ENCODE results near the gene GSC. TPM values are rescaled to one million over a fixed set of nuclear protein-coding genes. Genes with fewer than 3 reads are reported as not detected.
A peak's percentile ranks its signal among the peaks of the same experiment; 100 is the strongest.

GSC gene
- total RNA-seq, 1 experiment from 2014 or later: not detected

GRCh38 chr14:94775091-94775870 is 5.4 kb upstream of the GSC start:
- Histone ChIP-seq H3K79me1 (ENCODE audit: insufficient read depth, low read depth, low read length, poor library complexity, severe bottlenecking) (no peaks in the 10 kb centered on the region), H3K79me2 (ENCODE audit: insufficient read depth, low read length) (no peaks in the 10 kb centered on the region), H3K4ac (ENCODE audit: low read depth, low read length) (no peak overlapping the region), H4K5ac (ENCODE audit: insufficient read length, low read depth, low read length) (no peak overlapping the region), H3K4me1 (ENCODE audit: insufficient read depth, low read length) (no peaks in the 10 kb centered on the region), H3K23ac (ENCODE audit: insufficient read length, low read depth, low read length) (no peak overlapping the region), H3K56ac (ENCODE audit: insufficient read length, low read depth, low read length) (no peak overlapping the region), H4K8ac (replicated peaks; ENCODE audit: insufficient read length, low read depth, low read length) (no peak overlapping the region), H2BK15ac (ENCODE audit: low read depth, low read length) (no peak overlapping the region), H3K9me3 (ENCODE audit: control insufficient read depth, low read depth, low read length) (no peaks in the 10 kb centered on the region), H3T11ph (ENCODE audit: low read length) (no peak overlapping the region), H3K27ac (ENCODE audit: insufficient read length, low read depth, low read length) (no peak overlapping the region), H2AFZ (ENCODE audit: low read length) (no peak overlapping the region), H2AK5ac (ENCODE audit: insufficient read length, low read length) (no peak overlapping the region), H3K23me2 (ENCODE audit: insufficient read length, low read depth, low read length, poor library complexity, severe bottlenecking) (no peaks in the 10 kb centered on the region), H3K27me3 (ENCODE audit: insufficient read depth, low read length) (peaks cover 61% of the 10 kb centered on the region), H2BK5ac (ENCODE audit: insufficient read length, low read length) (no peak overlapping the region), H3K18ac (ENCODE audit: insufficient read length, low read depth, low read length) (no peak overlapping the region), H2BK120ac (ENCODE audit: low read depth, low read length, poor library complexity, severe bottlenecking) (no peak overlapping the region), H3K14ac (ENCODE audit: insufficient read depth, low read length) (no peak overlapping the region), H2BK12ac (ENCODE audit: insufficient read length, low read depth, low read length) (no peak overlapping the region), H4K20me1 (ENCODE audit: control insufficient read depth, insufficient read depth, insufficient read length) (no peaks in the 10 kb centered on the region), H3K4me2 (ENCODE audit: insufficient read depth, insufficient read length, low read length) (peak overlapping the region; percentile 48), H4K91ac (ENCODE audit: insufficient read length, low read depth, low read length) (no peak overlapping the region), H3K9ac (ENCODE audit: extremely low read depth, insufficient read length, low read length) (no peak overlapping the region), H2BK20ac (ENCODE audit: low read depth, low read length, poor library complexity, severe bottlenecking) (no peak overlapping the region)
- TF ChIP-seq, protein P1, sequence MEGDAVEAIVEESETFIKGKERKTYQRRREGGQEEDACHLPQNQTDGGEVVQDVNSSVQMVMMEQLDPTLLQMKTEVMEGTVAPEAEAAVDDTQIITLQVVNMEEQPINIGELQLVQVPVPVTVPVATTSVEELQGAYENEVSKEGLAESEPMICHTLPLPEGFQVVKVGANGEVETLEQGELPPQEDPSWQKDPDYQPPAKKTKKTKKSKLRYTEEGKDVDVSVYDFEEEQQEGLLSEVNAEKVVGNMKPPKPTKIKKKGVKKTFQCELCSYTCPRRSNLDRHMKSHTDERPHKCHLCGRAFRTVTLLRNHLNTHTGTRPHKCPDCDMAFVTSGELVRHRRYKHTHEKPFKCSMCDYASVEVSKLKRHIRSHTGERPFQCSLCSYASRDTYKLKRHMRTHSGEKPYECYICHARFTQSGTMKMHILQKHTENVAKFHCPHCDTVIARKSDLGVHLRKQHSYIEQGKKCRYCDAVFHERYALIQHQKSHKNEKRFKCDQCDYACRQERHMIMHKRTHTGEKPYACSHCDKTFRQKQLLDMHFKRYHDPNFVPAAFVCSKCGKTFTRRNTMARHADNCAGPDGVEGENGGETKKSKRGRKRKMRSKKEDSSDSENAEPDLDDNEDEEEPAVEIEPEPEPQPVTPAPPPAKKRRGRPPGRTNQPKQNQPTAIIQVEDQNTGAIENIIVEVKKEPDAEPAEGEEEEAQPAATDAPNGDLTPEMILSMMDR (conservative IDR thresholded peaks at IDR 0.05): no peak
- no CpG with 5 or more reads among the region's 20 CpGs for WGBS (ENCODE audit: extremely low coverage, insufficient read length, low lambda C conversion rate)
- H3K4me3 Mint-ChIP-seq: peak overlapping the region; percentile 0 to 66; a peak in 3 of 5 replicates
- peaks cover 45 to 62% of the 10 kb centered on the region in 2 experiments for H3K4me1 Mint-ChIP-seq
- H3K27me3 Mint-ChIP-seq (ENCODE audit: low read depth): peaks cover 100% of the 10 kb centered on the region
- H3K27ac Mint-ChIP-seq: no peak overlapping the region
- H3K9me3 Mint-ChIP-seq: peaks cover 0 to 3% of the 10 kb centered on the region in 2 experiments; a peak in 2 of 5 replicates
- DNase-seq: peak; percentile 56
- no peaks in the 10 kb centered on the region for H3K36me3 Mint-ChIP-seq (ENCODE audit: insufficient read depth in 1 of 3, low read depth in 3 of 3)

All from H9 (cell line).